Activated CD8-positive, alpha-beta memory T cell treated with anti-CD3 and anti-CD28 coated beads, Interleukin-2, amount 50 U/mL, for 4 hours (primary cell): ENCODE measurements around the gene SOCS4.
"Not testable (repeated sequence)": the region's sequence is repeated elsewhere in the genome, so short reads cannot be mapped to it uniquely, and the experiment has no call there.

Experiments used
- DNase-seq: peaks from one replicate; pipeline ENCODE4 v3.0.0-alpha.2; 2020

SOCS4 gene

GRCh38 chr14:55052269-55052930 is 25.4 kb downstream of the SOCS4 start:
- DNase-seq = no peak

- no peak for DNase-seq
These were observed 26.0 kb downstream of the SOCS4 start for GRCh38 chr14:55053018-55053417.

GRCh38 chr14:55053500-55053899 is 26.5 kb downstream of the SOCS4 start:
- no peak for DNase-seq

GRCh38 chr14:55054098-55054497 is 27.1 kb downstream of the SOCS4 start:
- no peak for DNase-seq

- DNase-seq = no peak
These were observed 30.9 kb downstream of the SOCS4 start for GRCh38 chr14:55057919-55058318.

GRCh38 chr14:55059333-55059732 is 32.3 kb downstream of the SOCS4 start:
- no peak for DNase-seq

- no peak for DNase-seq
These were observed 35.7 kb downstream of the SOCS4 start for GRCh38 chr14:55062517-55063351.

GRCh38 chr14:55064896-55065295 is 37.9 kb downstream of the SOCS4 start:
- not testable (repeated sequence) for DNase-seq

GRCh38 chr14:55065411-55065810 is 38.4 kb downstream of the SOCS4 start:
- no peak for DNase-seq

- no peak for DNase-seq
These were observed 39.2 kb downstream of the SOCS4 start for GRCh38 chr14:55066223-55066622.

- DNase-seq = no peak
These were observed 44.0 kb downstream of the SOCS4 start for GRCh38 chr14:55070981-55071411.

- DNase-seq = peak; percentile 22
These were observed 45.0 kb downstream of the SOCS4 start for GRCh38 chr14:55071870-55072640.

GRCh38 chr14:55073856-55074255 is 46.8 kb downstream of the SOCS4 start:
- no peak for DNase-seq

GRCh38 chr14:55074662-55075061 is 47.6 kb downstream of the SOCS4 start:
- DNase-seq = no peak

GRCh38 chr14:55075628-55076175 is 48.7 kb downstream of the SOCS4 start:
- no peak for DNase-seq

GRCh38 chr14:55077170-55078151 is 50.4 kb downstream of the SOCS4 start:
- DNase-seq = no peak

GRCh38 chr14:55079961-55080360 is 52.9 kb downstream of the SOCS4 start:
- DNase-seq = not testable (repeated sequence)

GRCh38 chr14:55084401-55085059 is 57.5 kb downstream of the SOCS4 start:
- DNase-seq = no peak

GRCh38 chr14:55085060-55085660 is 58.1 kb downstream of the SOCS4 start:
- DNase-seq = no peak

GRCh38 chr14:55086938-55087337 is 59.9 kb downstream of the SOCS4 start:
- DNase-seq = no peak

GRCh38 chr14:55088356-55088755 is 61.3 kb downstream of the SOCS4 start:
- DNase-seq = no peak
